ENCODE measurements around the gene DYNC2I2.

The DYNC2I2 gene

GRCh38 chr9:128656416-128657343 is at the start of gene DYNC2I2:
DYNC2I2 (minus strand) TSS chr9:128656847; CDS start chr9:128656726, 121 bp downstream.
- peak within 1 kb of the TSS; percentile 82 for H2AFZ ChIP-seq (ENCODE audit: low read length)
- no peaks in the 10 kb centered on the region for H3K9me2 ChIP-seq (replicated peaks; ENCODE audit: insufficient read depth, low read length)
- DNase-seq: peak; percentile 96
- no peak for TF ChIP-seq CTCF (IDR thresholded peaks at IDR 0.05; ENCODE audit: low read length)
- no peak for TF ChIP-seq EZH2 (optimal IDR thresholded peaks at IDR 0.05; ENCODE audit: low read depth, low read length)
- TF ChIP-seq EZH2phosphoT487 (IDR thresholded peaks at IDR 0.05; ENCODE audit: low read length): no peak
- peaks cover 8% of the 10 kb centered on the region; the same call in 1 of the 2 replicates for H3F3A ChIP-seq (ENCODE audit: insufficient read depth, low read length)
- H3K9me3 ChIP-seq (replicated peaks; ENCODE audit: insufficient read depth, low read length): no peaks in the 10 kb centered on the region
- no peaks in the 10 kb centered on the region for H3K36me3 ChIP-seq (replicated peaks; ENCODE audit: insufficient read depth, low read length)
- H3K79me2 ChIP-seq (ENCODE audit: low read length): peaks cover 16% of the 10 kb centered on the region
- H3K4me1 ChIP-seq (ENCODE audit: low read length): peaks cover 3% of the 10 kb centered on the region; the same call in 1 of the 2 replicates
- H4K20me1 ChIP-seq (ENCODE audit: insufficient read depth, low read length): no peaks in the 10 kb centered on the region
- no peaks in the 10 kb centered on the region for H3K27me3 ChIP-seq (replicated peaks; ENCODE audit: insufficient read depth, low read length)
- H3K27ac ChIP-seq (ENCODE audit: low read length): peak within 1 kb of the TSS; percentile 96
- H3K9ac ChIP-seq (ENCODE audit: low read length): peak within 1 kb of the TSS; percentile 97
- H3K4me2 ChIP-seq (ENCODE audit: low read depth, low read length): peak within 1 kb of the TSS; percentile 92
- peak within 1 kb of the TSS; percentile 77 for H3K4me3 ChIP-seq (ENCODE audit: low read length)

GRCh38 chr9:128706045-128706444 is 49.4 kb upstream of the DYNC2I2 start:
- H3K9me2 ChIP-seq (replicated peaks; ENCODE audit: insufficient read depth, low read length): no peaks in the 10 kb centered on the region
- no peak for TF ChIP-seq CTCF (IDR thresholded peaks at IDR 0.05; ENCODE audit: low read length)
- H3K9ac ChIP-seq (ENCODE audit: low read length): no peak overlapping the region
- H3K4me3 ChIP-seq (ENCODE audit: low read length): no peak overlapping the region
- H3F3A ChIP-seq (ENCODE audit: insufficient read depth, low read length): no peaks in the 10 kb centered on the region
- H3K36me3 ChIP-seq (replicated peaks; ENCODE audit: insufficient read depth, low read length): no peaks in the 10 kb centered on the region
- no peaks in the 10 kb centered on the region for H3K9me3 ChIP-seq (replicated peaks; ENCODE audit: insufficient read depth, low read length)
- H3K79me2 ChIP-seq (ENCODE audit: low read length): no peaks in the 10 kb centered on the region
- H3K4me1 ChIP-seq (ENCODE audit: low read length): no peaks in the 10 kb centered on the region
- no peaks in the 10 kb centered on the region for H4K20me1 ChIP-seq (ENCODE audit: insufficient read depth, low read length)
- no peak overlapping the region for H3K4me2 ChIP-seq (ENCODE audit: low read depth, low read length)
- DNase-seq: no peak
- no peak overlapping the region for H2AFZ ChIP-seq (ENCODE audit: low read length)
- H3K27ac ChIP-seq (ENCODE audit: low read length): no peak overlapping the region
- H3K27me3 ChIP-seq (replicated peaks; ENCODE audit: insufficient read depth, low read length): no peaks in the 10 kb centered on the region

GRCh38 chr9:128705051-128705965 is 48.7 kb upstream of the DYNC2I2 start:
- TF ChIP-seq EZH2 (optimal IDR thresholded peaks at IDR 0.05; ENCODE audit: low read depth, low read length) (no peak), CTCF (IDR thresholded peaks at IDR 0.05; ENCODE audit: low read length) (no peak), EZH2phosphoT487 (IDR thresholded peaks at IDR 0.05; ENCODE audit: low read length) (no peak)
- H4K20me1 ChIP-seq (ENCODE audit: insufficient read depth, low read length): no peaks in the 10 kb centered on the region
- H3K9me2 ChIP-seq (replicated peaks; ENCODE audit: insufficient read depth, low read length): no peaks in the 10 kb centered on the region
- H3K4me3 ChIP-seq (ENCODE audit: low read length): no peak overlapping the region
- no peaks in the 10 kb centered on the region for H3K36me3 ChIP-seq (replicated peaks; ENCODE audit: insufficient read depth, low read length)
- no peaks in the 10 kb centered on the region for H3F3A ChIP-seq (ENCODE audit: insufficient read depth, low read length)
- H3K79me2 ChIP-seq (ENCODE audit: low read length): no peaks in the 10 kb centered on the region
- H3K27me3 ChIP-seq (replicated peaks; ENCODE audit: insufficient read depth, low read length): no peaks in the 10 kb centered on the region
- no peak for DNase-seq
- H3K4me2 ChIP-seq (ENCODE audit: low read depth, low read length): no peak overlapping the region
- no peak overlapping the region for H2AFZ ChIP-seq (ENCODE audit: low read length)
- H3K9ac ChIP-seq (ENCODE audit: low read length): no peak overlapping the region
- no peaks in the 10 kb centered on the region for H3K9me3 ChIP-seq (replicated peaks; ENCODE audit: insufficient read depth, low read length)
- no peaks in the 10 kb centered on the region for H3K4me1 ChIP-seq (ENCODE audit: low read length)
- H3K27ac ChIP-seq (ENCODE audit: low read length): no peak overlapping the region

All from MM.1S (cell line).